Upper lobe of right lung (tissue), 1 donor: ENCODE results near the gene STPG2. TPM values are rescaled to one million over a fixed set of nuclear protein-coding genes. Genes with fewer than 3 reads are reported as not detected.

Experiments used
- ATAC-seq: fragments of 200-7000 bp; cut with Tn5 transposase; one replicate; pipeline ENCODE4 v1.9.1; 2020; ENCODE audit warnings: mild to moderate bottlenecking, moderate library complexity
- DNase-seq: peaks from one replicate; pipeline ENCODE4 v3.0.0-alpha.2; 2020
- H3K27ac ChIP-seq: fragments of 200-600 bp; one replicate; pipeline ENCODE4 v1.8.0; 2022
- H3K27me3 ChIP-seq: fragments of 200-600 bp; one replicate; pipeline ENCODE4 v1.8.0; 2022; ENCODE audit warnings: mild to moderate bottlenecking
- H3K36me3 ChIP-seq: fragments of 200-600 bp; one replicate; pipeline ENCODE4 v1.8.0; 2022
- H3K4me1 ChIP-seq: fragments of 200-600 bp; one replicate; pipeline ENCODE4 v1.8.0; 2022
- H3K4me3 ChIP-seq: fragments of 200-600 bp; one replicate; pipeline ENCODE4 v1.8.0; 2022; ENCODE audit warnings: mild to moderate bottlenecking
- H3K9me3 ChIP-seq: fragments of 200-600 bp; one replicate; pipeline ENCODE4 v1.8.0; 2022
- CTCF ChIP-seq: fragments of 200-600 bp; IDR thresholded peaks from one replicate; pipeline ENCODE4 v1.8.0; 2022; ENCODE audit warnings: antibody characterized with exemption
- intact Hi-C: fragments of 100-400 bp; cut with DNase I; formaldehyde crosslinking; loops from one replicate; pipeline ENCODE4 v1.11.0; 2022
- total RNA-seq: library from RNA; stranded (reverse); fragmentation: NEBNext Ultra II Directional; extraction: Animal tissue kit (Norgen Biotek cat#: 25700); gene quantifications from one replicate; pipeline ENCODE4 v1.2.1, GENCODE V29; 2021
- donor health status: DM: no; HTN: yes; CAD: no; lungs with severe emphysema.

Gene STPG2
- total RNA-seq, 1 donor from 2014 or later = 0.41 TPM

DNA sequence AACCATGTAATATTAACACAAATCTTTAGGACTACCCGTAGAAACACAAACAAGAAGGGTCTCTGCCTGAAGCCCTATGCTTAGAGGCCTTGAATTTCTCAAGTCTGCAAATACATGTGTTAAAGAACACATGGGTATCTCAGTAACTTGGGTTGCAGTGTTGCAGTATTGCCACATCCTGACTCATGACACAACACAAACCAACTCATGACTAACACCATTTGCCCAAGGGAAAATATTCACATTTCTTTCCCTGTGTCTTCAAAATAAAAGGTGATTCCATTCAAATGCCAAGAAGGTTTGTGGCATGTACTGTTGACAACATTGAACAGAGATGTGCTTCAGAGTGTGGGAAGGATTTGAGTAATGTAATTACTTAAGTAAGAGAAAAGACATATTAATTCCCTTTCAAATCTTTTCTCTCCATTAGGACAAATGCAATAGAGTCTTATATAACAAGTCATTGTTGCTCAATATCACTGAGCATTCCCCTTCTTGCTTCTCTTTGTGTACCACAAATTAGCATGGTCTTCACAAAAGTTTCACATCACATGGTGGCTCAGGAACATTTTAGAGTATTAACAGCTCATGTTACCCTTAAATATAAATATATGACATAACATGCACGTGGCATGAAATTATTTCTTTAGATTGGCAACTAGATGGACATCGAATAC is 487.1 kb downstream of the STPG2 start:
- H3K27me3 ChIP-seq = no peaks in the 10 kb centered on the region
- no peaks in the 10 kb centered on the region for H3K9me3 ChIP-seq
- no peak overlapping the region for H3K27ac ChIP-seq
- intact Hi-C loops = no loop called here
- H3K4me3 ChIP-seq = no peak overlapping the region
- DNase-seq (no peak), ATAC-seq (no peak)
- TF ChIP-seq CTCF = no peak
- no peaks in the 10 kb centered on the region for H3K4me1 ChIP-seq
- H3K36me3 ChIP-seq = no peaks in the 10 kb centered on the region

DNA sequence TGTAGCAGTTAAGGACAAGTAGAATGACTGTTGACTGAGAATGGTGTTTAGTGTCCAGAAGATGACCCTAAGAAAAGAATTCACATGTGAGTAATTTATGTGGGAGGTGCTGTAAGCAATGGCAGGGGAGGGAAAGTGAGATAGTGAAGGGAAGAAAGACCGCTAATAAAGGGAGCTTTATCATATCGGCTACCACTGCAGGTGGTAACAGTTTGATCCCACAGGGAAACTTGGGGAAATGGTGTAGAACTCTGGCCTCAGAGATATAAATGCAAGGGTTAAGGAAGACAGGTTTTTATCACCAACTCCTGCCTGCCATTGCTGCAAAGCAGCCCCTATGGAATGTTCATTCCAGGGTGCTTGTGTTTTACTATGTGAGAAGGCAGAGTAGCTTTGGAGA is 489.6 kb downstream of the STPG2 start:
- DNase-seq = no peak
- no peak overlapping the region for H3K27ac ChIP-seq
- H3K27me3 ChIP-seq = no peaks in the 10 kb centered on the region
- no peaks in the 10 kb centered on the region for H3K9me3 ChIP-seq
- TF ChIP-seq CTCF = no peak
- no peaks in the 10 kb centered on the region for H3K4me1 ChIP-seq
- intact Hi-C loops = no loop called here
- no peaks in the 10 kb centered on the region for H3K36me3 ChIP-seq
- ATAC-seq = no peak
- H3K4me3 ChIP-seq = no peak overlapping the region

DNA sequence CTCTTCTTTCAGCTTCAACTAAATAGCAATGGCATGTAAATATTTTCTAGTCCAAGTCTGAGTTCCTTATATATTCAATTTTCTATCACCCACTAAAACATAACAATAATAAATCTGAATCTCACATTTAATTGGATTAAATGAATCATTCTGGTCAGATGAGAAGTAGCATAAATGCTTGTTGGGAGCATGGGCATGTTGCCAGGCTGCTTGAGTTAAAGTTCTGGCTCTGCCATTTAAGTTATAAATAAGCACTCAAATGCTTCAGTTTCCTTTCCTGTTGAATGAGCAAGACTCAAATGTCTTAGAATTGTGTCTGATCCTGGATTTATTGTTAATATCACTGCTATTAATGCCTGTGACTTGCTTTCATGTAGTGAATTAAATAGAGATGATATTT is 496.3 kb downstream of the STPG2 start:
- no peak for TF ChIP-seq CTCF
- H3K9me3 ChIP-seq = no peaks in the 10 kb centered on the region
- no peak for ATAC-seq
- intact Hi-C loops = no loop called here
- no peak for DNase-seq
- H3K27me3 ChIP-seq = no peaks in the 10 kb centered on the region
- no peaks in the 10 kb centered on the region for H3K4me1 ChIP-seq
- H3K27ac ChIP-seq = no peak overlapping the region
- no peak overlapping the region for H3K4me3 ChIP-seq
- no peaks in the 10 kb centered on the region for H3K36me3 ChIP-seq

DNA sequence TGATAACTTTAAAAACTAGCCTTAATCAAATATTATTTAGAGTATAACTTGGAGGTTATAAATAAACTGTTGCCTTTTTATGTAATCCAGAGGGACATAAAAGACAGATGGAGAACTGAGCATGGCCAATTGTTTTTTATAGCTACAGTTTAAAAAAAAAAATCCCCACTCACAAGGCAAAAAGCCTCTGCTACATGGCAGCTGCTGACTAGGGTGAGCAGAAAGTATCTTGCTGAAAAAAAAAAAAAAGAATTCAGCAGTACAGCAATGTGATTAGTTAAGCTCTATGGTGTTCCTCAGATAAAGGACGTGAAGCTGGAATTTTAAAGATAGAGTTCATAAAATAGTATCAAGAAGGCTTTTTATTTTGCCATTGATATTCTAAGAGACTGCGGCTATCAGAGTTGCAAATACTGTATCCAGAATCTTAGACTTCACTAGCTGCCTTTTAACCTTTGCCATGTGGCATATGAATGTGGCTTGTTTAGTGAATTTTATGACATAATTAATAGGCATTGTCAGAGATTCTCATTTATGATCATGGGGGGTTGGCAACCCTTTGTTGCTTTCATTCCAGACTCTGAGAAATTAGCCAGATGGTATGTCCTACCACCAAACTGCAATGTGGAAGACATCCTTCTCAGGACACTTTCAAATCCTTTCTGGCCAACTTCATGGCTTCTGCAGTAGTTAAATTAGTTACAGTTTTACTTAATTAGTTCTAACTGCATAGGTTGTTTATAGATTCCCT is 498.0 kb downstream of the STPG2 start:
- no peak for ATAC-seq
- Histone ChIP-seq H3K27me3 (no peaks in the 10 kb centered on the region), H3K4me1 (no peaks in the 10 kb centered on the region), H3K36me3 (no peaks in the 10 kb centered on the region), H3K27ac (no peak overlapping the region), H3K9me3 (no peaks in the 10 kb centered on the region), H3K4me3 (no peak overlapping the region)
- DNase-seq = no peak
- TF ChIP-seq CTCF = no peak
- intact Hi-C loops = no loop called here

DNA sequence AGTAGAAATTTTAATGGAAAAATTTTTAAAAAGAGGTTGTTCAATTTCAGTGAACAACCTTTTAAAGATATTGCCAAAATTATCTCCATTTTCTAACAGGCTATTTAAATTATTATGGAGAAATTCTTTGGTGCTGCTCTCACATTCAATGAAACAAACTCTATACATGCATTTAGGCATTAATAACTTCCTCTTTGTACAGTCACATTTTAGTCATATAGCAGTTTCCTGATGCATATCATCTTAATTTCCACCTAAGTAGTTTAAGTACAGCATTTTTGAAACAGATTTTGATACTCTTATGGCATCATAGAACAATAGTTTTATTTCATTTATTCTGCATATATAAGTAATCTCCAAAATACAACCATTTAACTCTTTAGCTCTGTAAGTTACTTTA is 500.1 kb downstream of the STPG2 start:
- H3K27ac ChIP-seq = no peak overlapping the region
- H3K27me3 ChIP-seq = no peaks in the 10 kb centered on the region
- no peak overlapping the region for H3K4me3 ChIP-seq
- ATAC-seq (no peak), DNase-seq (no peak)
- intact Hi-C loops = no loop called here
- no peak for TF ChIP-seq CTCF
- no peaks in the 10 kb centered on the region for H3K9me3 ChIP-seq
- no peaks in the 10 kb centered on the region for H3K4me1 ChIP-seq
- no peaks in the 10 kb centered on the region for H3K36me3 ChIP-seq
